ENCODE measurements around the gene FNIP2.
"Not testable (repeated sequence)": the region's sequence is repeated elsewhere in the genome, so short reads cannot be mapped to it uniquely, and the experiment has no call there.

Gene FNIP2

DNA sequence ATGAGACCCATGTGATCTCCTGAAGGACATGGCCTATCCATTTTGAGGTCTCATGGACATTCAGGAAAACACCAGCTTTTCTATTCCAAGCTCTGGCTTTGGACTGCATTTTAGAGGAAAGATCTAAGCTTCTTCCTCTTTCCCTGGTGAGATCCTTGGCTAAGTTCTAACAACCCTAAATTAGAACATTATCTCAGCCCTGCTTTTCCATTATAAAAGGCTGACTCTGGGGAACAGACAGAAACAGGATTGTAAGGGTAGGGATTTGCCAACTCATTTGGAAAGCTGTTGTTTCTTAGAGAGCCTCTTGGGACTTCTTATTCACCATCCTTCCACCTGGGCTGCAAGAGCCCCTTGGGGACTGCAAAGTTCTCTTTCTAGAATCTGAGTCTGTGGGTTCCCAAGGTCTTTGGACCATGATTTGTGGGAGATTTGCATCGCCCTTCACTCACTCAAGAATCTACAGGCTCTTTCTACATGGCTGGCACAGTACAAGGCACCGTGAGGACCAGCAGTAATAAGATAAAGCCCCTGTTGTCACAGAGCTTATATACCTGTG, 146.9 kb downstream of the FNIP2 start:
- DNase-seq (ENCODE audit: low spot score), result no peak

DNA sequence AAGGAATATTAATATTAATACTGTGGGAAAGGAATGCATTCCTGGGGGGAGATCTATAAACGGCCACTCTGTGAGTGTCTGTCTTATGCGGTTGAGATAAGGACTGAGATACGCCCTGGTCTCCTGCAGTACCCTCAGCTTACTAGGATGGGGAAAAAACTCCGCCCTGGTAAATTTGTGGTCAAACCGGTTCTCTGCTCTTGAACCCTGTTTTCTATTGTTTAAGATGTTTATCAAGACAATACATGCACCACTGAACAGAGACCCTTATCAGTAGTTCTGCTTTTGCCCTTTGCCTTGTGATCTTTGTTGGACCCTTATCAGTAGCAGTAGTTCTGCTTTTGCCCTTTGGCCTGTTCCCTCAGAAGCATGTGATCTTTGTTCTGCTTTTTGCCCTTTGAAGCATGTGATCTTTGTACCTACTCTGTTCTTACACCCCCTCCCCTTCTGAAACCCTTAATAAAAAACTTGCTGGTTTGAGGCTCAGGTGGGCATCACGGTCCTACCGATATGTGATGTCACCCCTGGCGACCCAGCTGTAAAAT, 151.7 kb downstream of the FNIP2 start:
- not testable (repeated sequence) for DNase-seq (ENCODE audit: low spot score)

DNA sequence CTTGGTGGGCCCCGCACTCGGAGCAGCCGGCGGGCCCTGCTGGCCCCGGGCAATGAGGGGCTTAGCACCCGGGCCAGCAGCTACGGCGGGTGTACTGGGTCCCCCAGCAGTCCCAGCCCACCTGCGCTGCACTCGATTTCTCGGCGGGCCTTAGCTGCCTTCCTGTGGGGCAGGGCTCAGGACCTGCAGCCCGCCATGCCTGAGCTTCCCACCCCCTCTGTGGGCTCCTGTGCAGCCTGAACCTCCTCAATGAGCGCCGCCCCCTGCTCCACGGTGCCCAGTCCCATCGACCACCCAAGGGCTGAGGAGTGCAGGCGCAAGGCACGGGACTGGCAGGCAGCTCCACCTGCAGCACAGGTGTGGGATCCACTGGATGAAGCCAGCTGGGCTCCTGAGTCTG, 158.9 kb downstream of the FNIP2 start:
- not testable (repeated sequence) for DNase-seq (ENCODE audit: low spot score)

DNA sequence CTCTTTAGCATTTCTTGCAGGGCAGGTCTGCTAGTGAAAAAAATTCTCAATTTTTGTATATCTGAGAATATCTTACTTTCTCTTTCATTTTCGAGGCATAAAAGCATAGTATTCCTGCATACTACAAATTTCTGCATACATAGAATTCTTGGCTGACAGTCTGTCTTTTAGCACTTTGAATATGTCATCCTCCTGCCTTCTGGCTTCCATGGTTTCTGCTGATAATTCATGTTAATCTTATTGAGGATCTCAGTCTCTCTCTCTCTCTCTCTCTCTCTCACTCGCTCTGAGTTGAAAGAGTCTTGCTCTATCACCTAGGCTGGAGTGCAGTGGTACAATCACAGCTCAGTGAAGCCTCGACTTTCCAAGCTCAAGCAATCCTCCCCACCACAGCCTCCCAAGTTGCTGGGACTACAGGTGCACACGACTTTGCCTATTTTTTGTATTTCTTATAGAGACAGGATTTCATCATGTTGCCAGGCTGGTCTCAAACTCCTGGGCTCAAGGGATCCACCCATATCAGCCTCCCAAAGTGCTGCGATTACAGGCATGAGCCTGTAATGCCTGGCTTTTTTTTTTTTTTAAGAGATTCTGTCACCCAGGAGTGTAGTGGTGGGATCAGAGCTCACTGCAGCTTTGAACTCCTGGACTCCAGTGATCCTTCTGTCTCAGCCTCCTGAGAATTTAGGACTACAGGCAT, 161.3 kb downstream of the FNIP2 start:
- DNase-seq (ENCODE audit: low spot score), result no peak

DNA sequence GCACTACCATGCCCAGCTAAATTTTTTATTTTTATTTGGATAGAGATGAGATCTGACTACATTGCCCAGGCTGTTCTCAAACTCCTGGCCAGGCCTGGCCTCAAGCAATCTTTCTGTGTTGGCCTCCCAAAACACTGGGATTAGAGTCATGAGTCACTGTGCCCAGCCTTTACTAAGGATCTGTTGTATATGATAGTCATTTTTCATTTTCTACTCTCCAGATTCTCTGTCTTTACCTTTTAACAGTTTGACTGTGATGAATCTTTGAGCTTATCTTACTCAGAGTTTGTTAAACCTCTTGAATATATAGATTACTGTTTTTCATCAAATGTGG, 161.8 kb downstream of the FNIP2 start:
- DNase-seq (ENCODE audit: low spot score), result no peak

GRCh38 chr4:158933236-158933635, 164.4 kb downstream of the FNIP2 start:
- no peak for DNase-seq (ENCODE audit: low spot score)

DNA sequence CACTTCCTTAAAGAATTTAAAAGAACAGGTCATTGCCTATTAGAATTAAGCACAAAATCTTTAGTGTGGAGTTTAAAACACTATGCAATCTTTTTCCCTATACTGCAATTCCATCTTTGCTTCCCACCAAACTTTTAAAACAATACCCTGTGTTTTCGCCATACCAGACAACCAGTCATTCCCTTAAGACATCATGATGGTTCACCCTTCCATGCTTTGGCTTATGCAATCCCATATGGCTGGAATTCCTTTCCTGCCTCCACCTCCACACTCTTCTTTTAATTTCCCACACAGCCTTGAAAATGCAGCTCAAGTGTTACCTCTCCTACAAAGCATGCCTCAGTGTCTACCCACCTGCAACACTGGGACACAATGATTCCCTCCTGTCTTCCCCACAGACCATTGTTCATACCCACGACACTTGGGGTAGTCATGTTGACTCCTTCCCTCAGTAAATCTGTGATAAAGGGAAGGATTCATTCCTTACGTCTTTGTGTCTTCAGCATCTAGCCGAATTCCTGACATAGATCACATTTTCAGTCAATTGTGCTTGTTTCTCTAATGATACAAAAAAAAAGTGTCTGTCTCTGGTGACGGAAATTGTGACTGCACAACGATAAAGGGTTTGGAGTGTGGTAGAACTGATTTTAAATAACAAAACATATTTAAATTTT, 166.3 kb downstream of the FNIP2 start:
- no peak for DNase-seq (ENCODE audit: low spot score)

- no peak for DNase-seq (ENCODE audit: low spot score)
These were observed 167.4 kb downstream of the FNIP2 start for GRCh38 chr4:158936238-158936637.

- no peak for DNase-seq (ENCODE audit: low spot score)
These were observed 169.6 kb downstream of the FNIP2 start for GRCh38 chr4:158938220-158939044.

DNA sequence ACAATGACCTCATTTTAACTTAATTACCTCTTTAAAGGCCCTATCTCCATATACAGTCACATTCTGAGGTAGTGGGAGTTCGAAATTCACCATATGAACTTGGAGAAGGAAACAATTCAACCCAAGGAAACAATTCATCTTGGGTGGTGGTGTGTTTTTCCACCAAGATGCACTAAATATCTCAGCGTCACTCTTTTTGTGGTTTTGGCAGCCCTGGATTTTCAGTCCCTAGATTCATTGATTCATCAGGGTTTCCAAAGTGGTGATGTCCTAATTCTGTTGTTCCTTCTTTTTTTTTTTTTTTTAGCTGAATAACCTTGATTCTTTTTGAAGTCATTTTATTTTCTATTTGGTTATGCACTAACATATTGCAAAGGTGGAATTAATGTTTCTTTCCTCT, 171.4 kb downstream of the FNIP2 start:
- no peak for DNase-seq (ENCODE audit: low spot score)

GRCh38 chr4:158941321-158941720, 172.5 kb downstream of the FNIP2 start:
- no peak for DNase-seq (ENCODE audit: low spot score)

GRCh38 chr4:158941895-158942294, 173.1 kb downstream of the FNIP2 start:
- no peak for DNase-seq (ENCODE audit: low spot score)

DNA sequence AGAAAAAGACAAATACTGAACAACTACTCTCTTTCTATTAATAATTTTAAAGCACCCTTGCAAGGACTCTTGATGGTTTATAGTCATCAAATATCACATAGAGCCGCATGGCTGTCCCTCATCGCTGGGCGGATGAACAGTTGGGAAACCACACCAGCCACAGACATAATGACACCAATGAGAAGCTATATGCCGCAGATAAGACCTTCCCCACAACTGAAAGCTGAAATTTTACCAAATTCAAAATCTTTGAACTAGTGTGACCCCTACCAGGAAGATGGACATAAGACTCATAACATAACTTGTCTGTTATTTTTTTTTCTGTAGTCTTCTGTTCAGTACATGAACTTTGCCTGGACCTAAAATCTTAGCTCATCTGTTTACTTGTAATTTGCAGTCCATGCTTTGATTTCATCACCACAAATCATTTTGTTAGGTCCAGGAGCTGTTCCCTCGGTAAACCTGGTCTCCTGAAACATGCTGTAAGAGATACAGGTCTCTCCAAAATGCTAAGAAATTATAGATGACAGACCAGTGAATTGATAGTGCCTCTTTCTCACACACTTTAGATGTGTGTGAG, 176.8 kb downstream of the FNIP2 start:
- no peak for DNase-seq (ENCODE audit: low spot score)

- no peak for DNase-seq (ENCODE audit: low spot score)
These were observed 178.0 kb downstream of the FNIP2 start for GRCh38 chr4:158946825-158947224.

- no peak for DNase-seq (ENCODE audit: low spot score)
These were observed 179.2 kb downstream of the FNIP2 start for GRCh38 chr4:158948071-158948470.

DNA sequence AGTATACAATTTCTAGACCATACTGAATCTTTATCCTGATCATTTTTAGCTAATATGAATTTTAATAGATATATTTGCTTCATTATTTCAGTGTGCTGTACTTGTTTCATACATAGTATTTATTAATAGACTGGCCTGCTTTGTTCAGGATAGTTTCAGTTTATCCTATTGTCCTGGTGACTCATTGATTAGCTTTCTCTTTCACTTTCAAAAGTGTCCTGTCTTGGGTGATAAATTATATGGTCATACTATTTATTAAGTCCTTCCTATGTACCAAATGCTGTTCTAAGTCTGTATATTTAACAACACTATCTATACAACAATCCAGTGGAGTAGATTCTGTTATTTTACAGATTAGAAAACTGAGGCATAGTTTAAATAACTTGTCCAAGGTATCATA, 180.3 kb downstream of the FNIP2 start:
- DNase-seq (ENCODE audit: low spot score), result no peak

GRCh38 chr4:158952221-158952774, 183.5 kb downstream of the FNIP2 start:
- not testable (repeated sequence) for DNase-seq (ENCODE audit: low spot score)

GRCh38 chr4:158956345-158956744, 187.5 kb downstream of the FNIP2 start:
- DNase-seq (ENCODE audit: low spot score), result not testable (repeated sequence)

DNA sequence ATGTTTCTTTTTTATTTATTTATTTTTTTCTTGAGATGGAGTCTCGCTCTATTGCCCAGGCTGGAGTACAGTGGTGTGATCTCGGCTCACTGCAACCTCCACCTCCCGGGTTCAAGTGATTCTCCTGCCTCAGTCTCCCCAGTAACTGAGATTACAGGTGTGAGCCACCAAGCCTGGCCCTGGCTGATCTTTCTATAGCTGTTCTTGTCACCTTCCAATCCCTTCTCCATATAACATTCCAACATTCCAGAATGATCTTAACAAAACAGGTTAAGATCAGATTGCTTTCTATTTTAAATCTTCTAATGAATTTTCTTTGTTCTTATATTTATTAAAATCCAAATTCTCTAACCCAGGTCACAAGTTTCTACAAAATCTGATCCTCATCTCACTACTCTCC, 188.1 kb downstream of the FNIP2 start:
- DNase-seq (ENCODE audit: low spot score), result not testable (repeated sequence)

Data from CD4-positive, alpha-beta T cell treated with Interleukin-6 at 100 ng/mL for 8 hours (primary cell).